NCI-H1436 (cell line): ENCODE results near the gene RCAN3.

ENCODE experiments used
- DNase-seq: peaks from one replicate; lab custom pipeline; 2025; lab: John Stamatoyannopoulos, UW

Gene RCAN3

GRCh38 chr1:24551290-24551959 is 48.8 kb downstream of the RCAN3 start:
- DNase-seq = no peak

DNA sequence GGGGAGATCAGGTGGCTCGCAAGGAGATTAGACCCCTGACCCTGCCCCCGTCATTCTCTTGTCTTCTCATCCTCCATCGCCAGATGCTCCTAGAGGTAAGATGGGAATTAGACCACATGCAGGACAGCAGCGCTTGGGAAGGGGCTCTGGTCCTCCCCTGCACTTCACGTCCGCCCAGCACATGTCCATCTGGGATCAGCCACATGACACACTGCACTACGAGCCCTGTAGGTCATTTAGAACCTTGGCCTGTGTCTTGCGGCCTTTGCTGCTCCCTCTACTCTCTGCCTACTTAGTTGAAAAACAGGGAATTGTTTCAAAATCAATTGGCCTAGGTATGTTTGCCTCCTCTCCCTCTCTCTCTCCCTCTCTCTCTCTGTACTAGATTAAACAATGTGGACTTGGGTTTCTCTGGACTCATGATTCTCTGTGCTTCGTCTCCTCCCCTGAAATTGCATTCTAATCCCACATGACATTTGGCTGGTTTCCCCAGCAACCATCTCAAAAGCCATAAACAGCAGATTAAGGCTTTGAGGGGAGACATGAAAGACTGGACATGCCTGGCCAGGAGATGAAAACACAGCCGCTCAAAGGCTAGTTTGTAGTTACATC is 49.4 kb downstream of the RCAN3 start:
- DNase-seq = no peak

DNA sequence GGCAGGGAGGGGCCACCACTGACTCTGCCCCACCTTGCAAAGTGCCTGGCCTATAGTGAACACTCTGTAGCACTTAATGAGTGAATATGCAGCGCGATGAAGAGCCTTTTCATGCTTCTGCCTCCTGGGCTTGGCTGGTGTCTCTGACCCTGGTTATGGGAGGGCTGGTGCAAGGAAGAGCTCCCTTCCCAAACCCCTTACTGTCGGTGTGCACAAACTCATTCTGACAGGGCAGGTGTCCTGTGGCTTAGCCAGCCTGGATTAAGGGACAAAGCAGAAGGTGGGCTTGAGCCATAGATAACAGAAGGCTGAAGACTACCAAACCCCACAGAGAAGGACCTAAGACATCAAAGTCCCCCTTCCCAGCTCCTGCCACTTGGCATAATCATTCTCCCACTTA is 51.3 kb downstream of the RCAN3 start:
- no peak for DNase-seq

DNA sequence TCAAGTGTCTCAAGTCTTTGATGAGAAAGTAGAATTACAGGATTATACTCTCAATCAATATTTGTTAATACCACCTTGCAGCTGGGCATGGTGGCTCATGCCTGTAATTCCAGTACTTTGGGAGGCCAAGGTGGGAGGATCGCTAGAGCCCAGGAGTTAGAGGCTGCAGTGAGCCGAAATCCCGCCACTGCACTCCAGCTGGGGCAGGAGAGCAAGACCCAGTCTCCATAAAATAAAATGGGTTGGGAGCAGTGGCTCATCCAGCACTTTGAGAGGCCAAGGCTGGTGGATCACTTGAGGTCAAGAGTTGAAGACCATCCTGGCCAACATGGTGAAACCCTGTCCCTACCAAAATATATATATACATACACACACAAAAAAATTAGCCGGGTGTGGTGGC is 52.1 kb downstream of the RCAN3 start:
- no peak for DNase-seq

GRCh38 chr1:24555591-24556413 is 53.2 kb downstream of the RCAN3 start, which contains the start of gene NCMAP:
TSS of gene NCMAP (plus strand) at chr1:24556087. CDS start at chr1:24595431, 39,344 bp downstream.
- DNase-seq = peak; percentile 31

GRCh38 chr1:24556414-24556795 is 53.8 kb downstream of the RCAN3 start:
- no peak for DNase-seq

- no peak for DNase-seq
These were observed 54.6 kb downstream of the RCAN3 start for GRCh38 chr1:24557220-24557619.

- no peak for DNase-seq
These were observed 55.1 kb downstream of the RCAN3 start for GRCh38 chr1:24557711-24558131.

DNA sequence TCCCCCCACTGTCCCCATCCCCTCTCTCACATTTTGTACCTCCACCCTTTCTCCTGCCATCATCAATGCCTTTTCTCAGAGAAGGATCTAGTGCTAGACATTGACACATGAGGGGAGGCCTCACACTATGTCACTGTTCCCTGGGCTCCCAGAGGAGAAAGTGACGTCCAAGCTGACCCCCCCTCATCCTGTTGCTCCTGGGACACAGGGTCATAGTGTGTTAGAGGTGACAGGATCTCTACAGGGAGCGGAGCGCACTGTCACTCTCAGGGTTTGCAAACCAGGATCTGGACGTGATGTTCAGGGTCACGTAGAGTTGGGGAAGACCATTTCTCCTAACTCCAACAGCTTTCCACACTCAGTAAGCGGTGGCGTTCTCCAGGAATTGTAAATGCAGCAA is 55.8 kb downstream of the RCAN3 start:
- DNase-seq = no peak

DNA sequence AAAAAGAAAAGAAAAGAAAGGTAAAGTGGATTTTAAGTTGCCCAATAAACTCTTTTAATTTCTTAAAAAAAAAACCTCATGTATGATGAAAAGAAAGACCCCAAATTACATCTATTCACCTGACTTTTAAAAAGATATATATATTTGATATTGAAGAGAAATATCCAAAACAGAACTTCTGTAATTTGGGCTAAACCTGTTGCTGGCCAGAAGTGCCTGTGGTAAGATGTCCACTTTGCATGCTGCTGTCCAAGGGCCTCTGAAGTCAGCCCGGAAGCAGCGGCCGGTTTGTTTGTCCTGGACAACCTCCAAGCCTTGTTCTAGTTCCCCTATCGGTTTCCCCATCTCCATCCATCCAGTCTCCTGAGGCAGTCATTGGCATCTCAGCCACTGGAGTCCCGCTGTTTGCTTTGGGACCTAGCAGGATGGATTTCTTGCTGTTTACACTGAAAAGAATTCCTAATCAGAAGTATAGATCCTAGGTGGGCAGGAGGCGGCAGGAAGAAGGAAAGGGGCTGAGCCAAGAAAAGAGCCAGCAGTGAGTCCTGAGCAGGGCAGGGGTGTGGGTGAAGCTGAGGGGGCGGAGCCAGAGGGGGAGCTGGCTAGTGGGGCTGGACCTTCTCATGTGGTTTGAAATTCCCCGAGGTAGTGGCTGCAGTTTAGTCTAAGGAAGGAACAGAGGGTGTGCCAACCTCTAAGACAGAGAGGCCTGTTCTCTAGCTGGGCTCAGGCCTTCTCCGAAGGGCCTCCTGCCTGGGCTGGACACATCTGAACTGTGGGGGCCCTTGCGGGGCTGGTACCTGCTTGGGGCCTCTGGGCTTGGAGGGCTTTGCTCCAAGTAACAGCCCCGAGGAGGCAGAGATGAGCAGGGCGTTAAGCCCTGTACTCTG is 56.5 kb downstream of the RCAN3 start:
- no peak for DNase-seq

DNA sequence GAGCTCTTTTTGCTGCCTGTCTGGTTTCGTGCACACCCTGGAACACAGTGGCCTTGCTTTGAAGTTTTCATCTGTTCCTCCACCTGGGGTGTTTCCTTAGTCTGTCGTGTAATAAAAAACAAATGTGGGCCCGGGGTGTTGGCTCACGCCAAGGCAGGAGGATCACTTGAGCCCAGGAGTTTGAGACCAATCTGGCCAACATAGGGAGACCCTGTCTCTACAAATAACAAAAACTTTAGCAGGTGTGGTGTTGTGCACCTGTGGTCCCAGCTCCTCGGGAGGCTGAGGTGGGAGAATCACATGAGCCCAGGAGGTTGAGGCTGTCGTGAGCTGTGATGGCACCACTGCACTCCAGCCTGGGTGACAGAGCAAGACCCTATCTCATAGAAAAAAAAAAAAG is 57.7 kb downstream of the RCAN3 start:
- no peak for DNase-seq

- DNase-seq = peak; percentile 58
These were observed 60.0 kb downstream of the RCAN3 start for GRCh38 chr1:24562625-24563024.

- no peak for DNase-seq
These were observed 62.1 kb downstream of the RCAN3 start for GRCh38 chr1:24564695-24565094.

DNA sequence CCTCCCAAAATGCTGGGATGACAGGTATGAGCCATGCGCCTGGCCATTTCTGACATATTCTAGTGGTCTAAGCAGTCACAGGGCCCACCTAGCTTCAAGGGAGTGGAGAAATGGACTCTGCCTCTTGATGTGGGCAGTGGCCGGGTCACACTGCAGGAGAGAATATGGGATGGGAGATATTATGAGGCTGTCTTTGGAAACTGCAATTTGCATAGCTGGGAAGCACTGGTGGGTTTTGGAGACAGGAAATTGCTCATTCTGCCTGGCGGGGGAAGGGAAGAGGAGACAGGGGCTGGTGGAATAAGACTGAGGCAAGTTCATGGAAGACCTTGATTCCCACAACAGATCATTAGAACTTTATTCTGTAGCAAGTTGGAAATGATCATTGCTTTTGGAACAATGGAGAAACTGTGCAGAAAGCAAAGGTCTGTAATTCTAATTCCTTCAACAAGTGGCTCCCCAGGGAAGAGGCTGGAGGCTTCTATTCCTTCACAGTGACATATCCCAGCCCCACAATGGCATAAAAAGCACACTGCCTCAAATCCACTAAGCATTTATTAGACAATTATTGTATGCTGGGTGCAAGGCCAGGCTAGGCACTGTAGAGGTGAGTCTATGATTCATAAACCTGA is 63.7 kb downstream of the RCAN3 start:
- no peak for DNase-seq

DNA sequence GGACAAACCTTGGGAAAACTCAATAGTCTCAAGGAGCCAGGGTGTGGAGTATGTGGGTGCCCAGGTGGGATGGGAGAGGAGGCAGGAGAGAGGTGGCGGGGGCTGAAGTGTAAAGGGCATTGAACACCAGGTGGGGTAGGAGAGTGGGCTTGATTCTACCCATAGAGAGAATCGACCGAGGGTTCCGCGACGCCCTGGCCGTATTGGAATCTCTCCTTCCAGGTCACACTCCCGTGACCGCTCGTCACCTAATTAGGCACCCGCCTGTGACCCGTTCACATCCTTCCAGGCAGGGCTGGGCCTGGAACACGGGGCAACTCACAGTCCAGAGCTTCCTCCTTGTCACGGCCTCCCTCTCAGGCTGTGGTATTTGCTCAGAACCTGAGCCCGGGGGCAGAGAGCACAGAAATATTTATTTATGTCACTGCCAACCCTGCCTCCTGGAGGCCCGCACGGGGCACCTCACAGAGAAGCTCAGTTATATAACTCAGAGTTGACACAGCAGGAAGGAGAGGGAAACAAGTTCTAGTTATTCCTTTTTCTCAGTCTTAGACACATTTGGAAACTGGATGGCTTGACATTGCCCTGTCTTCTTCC is 65.3 kb downstream of the RCAN3 start:
- no peak for DNase-seq

GRCh38 chr1:24568475-24568874 is 65.8 kb downstream of the RCAN3 start:
- DNase-seq = no peak

DNA sequence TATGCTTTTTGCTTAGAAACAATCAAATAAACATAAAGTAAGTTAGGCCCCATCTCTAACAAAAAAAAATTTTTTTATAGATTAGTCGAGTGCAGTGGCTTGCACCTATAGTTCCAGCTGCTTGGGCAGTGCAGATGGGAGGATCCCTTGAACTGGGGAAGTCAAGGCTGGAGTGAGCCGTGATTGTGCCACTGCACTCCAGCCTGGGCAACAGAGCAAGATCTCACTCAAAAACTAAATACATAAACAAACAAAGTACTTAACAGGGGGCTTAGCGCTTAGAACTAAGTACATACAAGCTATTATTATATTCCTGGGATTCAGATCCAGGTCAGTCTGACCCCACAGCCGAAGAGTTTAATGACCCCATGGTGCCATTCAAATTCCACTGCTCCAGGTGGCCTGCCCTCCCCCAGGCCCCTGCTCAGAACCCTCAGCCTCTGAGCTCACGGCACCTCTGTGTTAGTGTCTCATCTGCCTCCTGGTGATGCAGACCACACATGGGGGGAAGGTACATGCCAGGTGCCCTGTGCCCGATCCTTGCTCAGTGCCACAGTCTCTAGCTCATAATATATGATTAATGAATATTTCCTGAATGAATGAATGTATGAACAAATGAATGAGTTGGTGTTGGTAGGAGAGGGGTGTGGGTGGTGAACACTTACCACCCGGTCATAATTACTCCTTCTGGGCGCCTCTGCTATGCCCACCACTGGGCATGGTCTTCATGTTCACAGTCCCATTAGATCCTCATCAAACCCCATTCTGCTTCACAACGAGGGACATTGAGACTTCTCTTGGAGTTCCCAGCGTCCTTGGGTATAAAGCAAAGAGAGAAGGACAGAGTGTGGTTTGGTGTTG is 67.9 kb downstream of the RCAN3 start:
- DNase-seq = no peak

- no peak for DNase-seq
These were observed 69.7 kb downstream of the RCAN3 start for GRCh38 chr1:24572301-24572700.

GRCh38 chr1:24575905-24576587 is 73.4 kb downstream of the RCAN3 start:
- no peak for DNase-seq

DNA sequence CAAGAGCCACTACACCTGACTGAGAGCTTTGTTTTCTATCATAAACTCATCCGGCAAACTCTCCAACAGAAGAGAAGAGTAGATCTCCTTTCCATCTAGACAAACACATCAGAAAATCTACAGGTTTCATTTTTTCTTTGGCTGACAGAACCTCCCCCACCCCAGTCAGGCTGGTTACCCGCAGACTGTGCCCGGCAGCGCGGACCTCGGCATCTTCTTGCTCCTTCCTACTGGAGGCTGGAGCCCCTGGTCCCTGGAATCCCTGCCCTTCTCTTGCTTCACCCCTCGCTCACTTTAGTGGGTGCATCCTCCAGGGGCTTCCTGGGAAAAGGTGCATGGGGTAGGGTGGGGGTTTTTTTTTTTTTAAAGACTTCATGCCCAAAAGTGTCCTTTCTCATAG is 76.2 kb downstream of the RCAN3 start:
- DNase-seq = no peak
